GM19438 (cell line): Measurements from ENCODE around the gene INTS11.

ENCODE experiments used
- ATAC-seq: cut with Tn5 transposase; IDR thresholded peaks from one replicate; pipeline ENCODE4 v1.9.1; 2021; ENCODE audit warnings: low read depth; ENCODE audit not compliant: unreplicated experiment

Gene INTS11

DNA sequence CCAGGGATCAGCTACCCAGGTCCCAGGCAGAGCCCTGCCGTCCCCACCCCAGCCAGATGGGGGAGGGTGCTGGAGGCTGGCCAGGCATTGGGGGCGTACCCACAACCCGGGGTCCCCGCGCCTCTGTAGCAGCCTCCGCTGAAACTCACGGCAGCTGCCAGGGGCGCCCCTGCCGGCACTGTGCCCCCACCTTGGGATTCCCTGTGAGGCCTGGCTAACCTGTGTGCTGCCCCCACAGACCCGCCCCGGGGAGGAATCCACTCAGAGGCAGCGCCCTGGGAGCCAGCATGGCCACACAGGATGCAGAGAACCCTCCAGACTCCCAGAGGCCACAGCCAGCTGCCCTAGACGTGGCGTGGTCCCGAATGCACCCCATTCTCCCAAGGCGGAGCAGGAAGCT lies 20.9 kb upstream of the INTS11 start:
- no peak for ATAC-seq

DNA sequence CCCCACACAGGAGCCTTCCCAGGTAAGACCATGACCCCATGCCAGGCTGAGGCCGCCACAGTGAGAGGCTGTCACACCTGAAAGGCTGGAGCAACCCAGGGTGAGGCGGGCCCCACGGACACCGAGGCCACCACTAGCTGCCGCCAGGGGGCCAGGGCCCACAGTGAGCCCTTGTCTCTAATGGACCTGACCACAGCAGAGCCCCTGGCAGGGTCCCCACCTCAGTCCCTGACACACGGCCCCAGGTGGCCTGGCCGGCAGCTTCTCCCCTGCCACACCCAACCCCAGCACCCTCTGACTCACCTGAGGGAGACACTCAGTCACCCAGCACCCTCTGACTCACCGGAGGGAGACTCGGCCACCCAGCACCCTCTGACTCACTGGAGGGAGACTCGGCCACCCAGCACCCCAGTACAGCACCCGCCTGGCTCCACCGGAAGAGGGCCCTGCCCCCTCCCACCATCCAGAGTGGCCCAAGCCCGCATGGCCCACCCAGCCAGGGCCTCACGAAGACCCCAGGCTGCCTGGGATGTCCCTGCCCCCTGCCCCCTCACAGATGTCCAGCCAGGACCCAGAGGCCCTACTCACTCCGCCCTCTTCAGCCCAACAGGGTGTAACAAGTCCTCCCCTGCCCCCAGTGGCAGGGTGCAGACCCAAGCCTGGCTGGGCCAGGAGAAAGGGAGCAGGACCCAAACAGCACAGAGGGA lies 20.3 kb upstream of the INTS11 start:
- ATAC-seq = no peak

DNA sequence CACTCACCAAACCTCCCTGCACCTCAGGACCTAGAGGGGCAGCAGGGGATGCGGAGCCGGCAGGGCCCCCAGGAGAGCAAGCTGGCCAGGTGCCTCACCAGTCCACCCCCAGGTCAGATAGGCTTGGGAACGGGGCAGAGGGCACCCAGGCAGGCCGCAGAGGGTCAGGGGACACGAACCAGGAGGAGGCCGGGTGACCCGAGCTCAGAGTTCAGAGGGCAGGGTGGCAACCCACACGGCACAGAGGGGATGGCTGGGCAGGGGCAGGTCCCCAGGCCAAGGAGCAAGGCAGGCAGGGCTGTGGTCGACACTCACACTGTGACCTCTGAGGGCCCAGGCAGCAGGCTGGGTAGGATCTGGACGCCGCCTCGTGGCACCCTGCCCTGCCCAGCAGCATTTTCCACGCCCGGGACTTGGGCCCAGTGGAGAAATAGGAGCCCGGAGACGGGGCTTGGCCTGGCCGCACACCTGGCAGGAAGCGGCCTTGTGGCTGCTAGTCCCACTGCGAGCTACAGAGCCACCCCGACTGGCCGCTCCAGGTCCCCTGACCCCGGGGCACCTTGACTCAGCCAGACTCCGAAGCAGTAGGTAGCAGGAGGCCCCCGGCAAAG lies 19.5 kb upstream of the INTS11 start:
- ATAC-seq = no peak

DNA sequence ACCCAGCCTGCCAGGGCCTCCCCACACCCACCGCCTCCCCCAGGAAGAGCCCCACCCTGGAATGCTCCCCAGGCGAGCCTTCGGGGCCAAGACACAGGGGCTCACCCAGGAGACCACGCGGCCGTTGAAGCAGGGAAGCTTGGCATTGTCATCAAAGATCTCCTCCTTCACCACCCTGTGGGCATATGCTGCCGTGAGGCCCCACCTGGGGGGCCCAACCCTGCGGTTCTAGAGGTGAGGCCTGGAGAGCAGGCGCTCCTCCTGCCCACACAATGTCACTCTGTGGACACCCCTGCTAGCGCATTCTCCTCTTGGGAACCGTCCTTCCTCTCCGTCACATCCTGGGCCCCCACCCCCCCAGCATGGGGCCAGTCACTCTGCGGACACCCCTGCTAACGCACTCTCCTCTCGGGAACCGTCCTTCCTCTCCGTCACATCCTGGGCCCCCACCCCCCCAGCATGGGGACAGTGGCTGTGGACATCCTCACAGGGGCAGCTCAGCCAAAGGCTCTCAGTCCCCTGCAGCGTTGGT lies 18.2 kb upstream of the INTS11 start:
- no peak for ATAC-seq

DNA sequence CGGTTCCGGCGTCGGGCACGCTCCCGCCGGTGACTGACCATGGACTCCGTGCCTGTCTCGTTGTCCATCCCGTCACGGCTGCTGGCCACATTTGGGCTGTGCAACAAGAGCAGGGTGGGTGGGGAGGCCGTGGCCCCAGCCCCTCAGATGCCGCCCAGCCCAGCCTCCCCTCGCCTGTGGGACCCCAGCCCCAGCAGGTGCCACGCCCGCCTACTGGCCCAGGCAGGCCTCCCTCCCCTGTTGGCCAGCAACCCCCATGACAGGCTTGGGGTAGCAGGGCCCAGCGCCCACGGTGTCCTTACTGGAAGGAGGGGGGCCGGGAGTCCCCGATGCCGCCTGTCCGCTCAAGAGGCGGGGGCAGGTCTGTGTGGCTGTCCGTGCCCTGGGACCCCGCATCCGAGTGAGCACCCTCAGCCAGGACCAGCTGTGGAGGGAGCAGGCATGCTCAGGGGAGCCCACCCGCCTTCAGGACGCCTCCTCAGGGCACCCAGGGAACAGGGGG lies 17.7 kb upstream of the INTS11 start:
- no peak for ATAC-seq

DNA sequence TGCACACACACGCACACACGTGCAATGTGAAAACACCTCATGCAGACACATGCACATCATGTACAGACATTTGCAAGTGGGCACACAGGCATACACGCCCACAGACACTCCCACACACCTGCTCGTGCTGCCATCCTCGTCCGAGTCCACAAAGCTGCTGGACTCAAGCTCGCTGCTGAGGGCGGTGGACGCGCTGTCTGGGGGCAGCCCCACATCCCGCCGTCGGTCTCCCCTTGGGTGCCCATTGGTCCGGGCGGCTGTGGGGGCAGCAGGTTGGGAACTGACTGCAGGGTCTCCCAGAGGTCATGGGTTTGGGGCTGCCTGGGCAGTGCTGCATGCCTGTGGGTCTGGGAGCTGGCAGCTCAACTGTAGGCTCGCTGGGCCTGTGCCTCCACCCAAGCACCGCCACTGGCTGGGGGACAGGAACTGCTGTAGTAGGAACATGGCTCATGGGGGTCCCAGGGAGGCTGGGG lies 17.1 kb upstream of the INTS11 start:
- no peak for ATAC-seq

DNA sequence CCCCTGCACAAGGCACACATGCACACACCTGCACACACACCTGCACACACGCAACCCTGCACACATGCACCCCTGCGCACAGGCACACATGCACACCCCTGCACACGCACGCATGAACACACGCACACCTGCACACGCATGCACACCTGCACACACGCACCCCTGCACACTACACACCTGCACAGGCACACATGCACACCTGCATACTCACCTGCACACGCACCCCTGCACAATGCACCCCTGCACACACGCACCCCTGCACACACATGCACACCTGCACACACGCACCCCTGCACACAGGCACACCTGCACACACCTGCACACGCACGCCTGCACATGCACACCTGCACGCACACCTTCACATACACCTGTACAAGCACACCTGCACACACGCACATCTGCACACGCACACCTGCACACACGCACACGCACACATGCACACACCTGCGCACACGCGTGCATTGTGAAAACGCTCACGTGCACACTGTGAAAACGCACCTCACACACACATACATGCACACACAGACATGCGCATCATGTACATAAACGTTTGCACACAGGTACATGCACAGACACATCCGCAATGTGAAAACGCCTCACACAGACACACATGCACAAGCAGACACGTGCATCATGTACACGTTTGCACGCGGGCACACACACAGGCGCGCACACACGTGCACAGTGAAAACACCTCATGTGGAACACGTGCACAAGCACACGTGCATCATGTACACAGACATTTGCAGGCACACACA lies 16.5 kb upstream of the INTS11 start:
- ATAC-seq = no peak

DNA sequence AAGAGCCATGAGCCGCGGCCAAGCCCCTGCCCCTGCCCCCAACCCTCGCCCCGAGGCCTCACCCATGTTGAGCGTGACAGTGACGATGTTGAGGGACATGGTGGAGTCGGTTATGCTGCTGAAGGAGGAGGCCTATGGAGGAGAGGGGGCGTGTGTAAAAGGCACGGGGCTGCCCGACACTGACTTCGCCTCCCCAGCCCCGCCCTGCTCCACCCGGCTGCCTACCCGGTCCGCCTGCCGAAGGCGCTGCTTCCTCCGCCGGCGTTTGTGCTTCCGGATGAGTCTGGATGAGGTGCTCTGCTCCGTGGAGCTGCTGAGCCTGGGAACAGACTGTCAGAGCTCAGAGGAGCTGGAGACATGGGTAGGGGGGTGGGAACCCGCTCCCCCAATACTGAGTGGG lies 15.7 kb upstream of the INTS11 start:
- ATAC-seq = no peak

DNA sequence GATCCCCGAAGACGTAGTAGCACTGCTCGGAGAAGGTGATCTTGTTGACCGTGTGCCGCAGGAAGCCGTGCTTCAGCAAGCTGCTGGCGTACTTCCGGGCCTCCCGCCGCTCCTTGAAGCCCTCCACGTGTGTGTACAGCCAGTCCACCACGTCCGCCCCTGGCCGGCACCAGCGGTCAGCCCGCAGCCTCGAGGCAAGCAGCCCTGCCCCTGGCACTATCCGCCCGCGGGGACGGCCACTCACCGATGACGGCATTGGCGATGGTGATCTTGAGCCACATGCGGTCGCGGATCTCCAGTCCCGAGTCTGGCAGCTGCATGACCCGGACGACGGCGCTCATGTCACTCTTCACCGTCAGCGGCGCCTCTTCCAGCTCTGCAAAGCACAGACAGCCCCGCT lies 13.8 kb upstream of the INTS11 start:
- no peak for ATAC-seq

DNA sequence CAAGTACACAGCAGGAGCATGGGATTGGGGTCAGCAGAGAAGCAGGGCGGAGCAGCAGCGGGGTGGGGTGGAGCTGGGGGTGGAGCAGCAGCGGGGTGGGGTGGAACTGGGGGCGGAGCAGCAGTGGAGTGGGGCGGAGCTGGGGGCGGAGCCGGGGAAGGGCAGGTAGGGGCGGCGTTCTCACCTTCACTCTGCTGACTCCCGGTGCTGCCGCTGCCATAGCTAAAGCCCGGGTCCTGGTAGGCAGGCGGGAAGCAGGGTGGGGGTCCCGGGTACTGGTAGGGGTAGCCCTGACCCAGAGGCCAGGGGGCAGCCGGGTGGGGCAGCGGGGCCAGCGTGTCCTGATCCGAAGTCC lies 13.3 kb upstream of the INTS11 start:
- ATAC-seq = no peak

DNA sequence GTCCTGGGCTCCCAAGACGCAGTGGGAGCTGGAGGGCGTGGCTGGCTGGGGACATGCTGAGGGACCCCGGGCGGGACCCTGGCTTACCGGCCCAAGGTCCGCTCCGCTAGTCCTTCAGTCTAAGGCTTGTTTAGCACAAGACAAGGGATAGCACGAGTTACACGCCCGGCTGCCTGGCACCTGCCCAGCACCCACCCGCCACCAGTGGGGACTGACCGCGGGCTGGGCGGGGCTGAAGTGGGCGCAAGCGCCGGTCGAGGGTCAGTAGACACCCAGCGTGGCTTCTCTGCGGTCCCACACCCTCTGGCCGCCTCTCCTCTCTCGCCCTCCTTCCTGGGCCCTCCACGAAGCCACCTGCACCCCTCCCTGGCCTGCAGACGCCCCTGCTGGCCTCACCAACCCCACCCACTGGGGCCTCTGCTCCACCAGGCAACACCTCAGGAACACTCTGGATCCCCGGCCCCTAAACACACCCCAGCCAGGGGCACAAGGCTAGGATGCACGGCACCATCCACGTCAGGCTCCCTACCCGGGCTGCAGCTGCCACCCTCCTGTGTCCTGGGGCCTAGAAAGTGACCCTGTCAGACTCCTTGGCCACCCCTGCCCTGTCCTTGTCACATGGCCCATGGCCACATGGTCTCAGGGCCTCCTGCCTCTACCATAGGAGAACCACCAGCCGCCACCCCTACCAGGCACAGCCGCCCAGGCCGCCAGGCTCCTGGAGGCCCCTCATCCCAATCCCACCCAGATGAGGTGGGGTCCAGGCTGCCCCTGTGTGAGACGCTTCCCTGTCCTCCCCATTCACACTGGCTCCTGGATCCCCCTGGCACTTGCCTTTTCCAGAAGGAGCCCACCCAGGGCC lies 12.7 kb upstream of the INTS11 start:
- no peak for ATAC-seq

DNA sequence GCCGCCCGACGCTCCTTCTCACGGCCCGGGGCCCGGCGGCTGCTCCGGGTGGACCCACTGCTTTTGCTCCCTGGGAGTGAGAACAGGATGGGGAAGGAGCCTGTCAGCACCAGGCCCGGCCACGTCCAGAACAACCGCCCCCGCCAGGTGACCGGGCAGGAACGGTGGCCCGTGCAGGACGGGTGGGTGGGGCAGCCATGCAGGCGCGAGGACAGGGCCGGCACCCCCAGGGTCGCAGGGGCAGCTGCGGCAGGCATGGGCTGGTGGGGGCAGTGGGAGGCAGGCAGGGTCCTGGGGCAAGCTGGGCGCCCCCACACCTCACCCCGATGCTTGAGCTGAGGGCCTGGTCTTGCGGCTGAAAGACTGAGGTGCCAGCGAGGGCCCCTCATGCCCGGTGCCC lies 12.0 kb upstream of the INTS11 start:
- no peak for ATAC-seq

DNA sequence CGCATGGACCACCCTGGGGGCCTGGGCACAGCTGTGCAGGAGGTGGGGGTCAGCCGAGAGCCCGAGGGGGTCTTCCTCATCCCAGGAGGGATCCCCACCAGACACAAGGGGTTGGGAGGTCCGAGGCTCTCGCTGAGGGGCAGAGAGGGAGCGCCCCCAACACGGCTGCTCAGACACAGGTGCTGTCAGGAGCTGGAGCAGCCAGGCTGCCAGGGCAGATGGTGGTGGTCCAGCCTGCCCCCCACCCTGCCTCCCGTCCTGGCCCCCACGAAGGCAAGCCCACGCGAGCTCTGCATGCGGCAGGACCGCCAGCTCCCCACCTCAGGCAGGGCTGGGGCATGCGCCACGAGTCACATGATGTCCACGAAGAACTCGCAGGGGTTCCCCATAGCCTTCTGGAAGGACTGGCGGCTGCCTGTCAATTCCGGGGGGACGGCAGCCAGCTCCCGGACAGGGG lies 11.4 kb upstream of the INTS11 start:
- no peak for ATAC-seq

DNA sequence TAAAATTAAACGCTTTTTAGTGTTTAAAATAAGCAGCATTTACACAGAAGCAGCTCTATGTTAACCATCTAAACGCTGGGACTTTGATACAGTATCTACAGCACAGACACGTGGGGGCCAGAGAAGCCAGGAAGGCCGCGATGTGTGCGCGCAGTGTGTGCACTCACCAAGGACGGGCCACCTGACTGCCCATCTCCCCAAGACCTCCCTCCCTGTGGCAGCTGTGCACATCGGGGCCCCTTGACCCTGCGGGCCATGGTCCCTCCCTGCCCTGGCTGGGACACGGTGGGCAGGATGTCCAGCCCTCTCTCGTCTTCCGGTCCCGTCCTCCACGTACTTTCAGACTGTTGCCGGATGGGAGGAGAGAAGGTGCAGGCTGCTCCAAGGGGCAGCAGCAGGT lies 10.8 kb upstream of the INTS11 start:
- ATAC-seq = no peak

DNA sequence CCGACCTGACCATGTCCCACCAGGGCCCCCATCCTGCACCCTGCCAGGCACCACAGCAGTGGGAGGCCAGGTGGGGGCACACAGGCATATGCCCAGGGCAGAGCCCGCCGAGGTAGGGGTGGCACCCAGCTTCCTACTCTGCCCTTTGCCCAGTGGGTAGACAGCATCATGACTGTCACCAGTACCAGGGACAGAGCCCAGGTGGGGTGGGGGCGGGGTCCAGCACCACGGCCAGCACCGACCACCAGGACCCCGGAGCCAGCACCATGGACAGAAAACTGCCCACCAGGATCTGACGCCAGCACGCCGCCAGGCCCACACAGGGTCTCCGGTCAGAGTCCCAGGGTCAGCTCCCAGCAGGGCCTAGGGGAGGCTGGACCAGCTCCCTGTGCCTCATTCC lies 10.4 kb upstream of the INTS11 start:
- no peak for ATAC-seq

DNA sequence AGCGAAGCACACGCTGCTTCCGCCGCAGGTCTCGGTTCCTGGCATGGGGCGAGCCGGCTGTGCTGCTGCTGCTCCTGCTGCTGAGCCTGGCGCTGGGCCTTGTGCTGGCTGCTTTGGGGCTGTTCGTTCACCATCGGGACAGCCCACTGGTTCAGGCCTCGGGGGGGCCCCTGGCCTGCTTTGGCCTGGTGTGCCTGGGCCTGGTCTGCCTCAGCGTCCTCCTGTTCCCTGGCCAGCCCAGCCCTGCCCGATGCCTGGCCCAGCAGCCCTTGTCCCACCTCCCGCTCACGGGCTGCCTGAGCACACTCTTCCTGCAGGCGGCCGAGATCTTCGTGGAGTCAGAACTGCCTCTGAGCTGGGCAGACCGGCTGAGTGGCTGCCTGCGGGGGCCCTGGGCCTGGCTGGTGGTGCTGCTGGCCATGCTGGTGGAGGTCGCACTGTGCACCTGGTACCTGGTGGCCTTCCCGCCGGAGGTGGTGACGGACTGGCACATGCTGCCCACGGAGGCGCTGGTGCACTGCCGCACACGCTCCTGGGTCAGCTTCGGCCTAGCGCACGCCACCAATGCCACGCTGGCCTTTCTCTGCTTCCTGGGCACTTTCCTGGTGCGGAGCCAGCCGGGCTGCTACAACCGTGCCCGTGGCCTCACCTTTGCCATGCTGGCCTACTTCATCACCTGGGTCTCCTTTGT lies 9.2 kb upstream of the INTS11 start:
- no peak for ATAC-seq

DNA sequence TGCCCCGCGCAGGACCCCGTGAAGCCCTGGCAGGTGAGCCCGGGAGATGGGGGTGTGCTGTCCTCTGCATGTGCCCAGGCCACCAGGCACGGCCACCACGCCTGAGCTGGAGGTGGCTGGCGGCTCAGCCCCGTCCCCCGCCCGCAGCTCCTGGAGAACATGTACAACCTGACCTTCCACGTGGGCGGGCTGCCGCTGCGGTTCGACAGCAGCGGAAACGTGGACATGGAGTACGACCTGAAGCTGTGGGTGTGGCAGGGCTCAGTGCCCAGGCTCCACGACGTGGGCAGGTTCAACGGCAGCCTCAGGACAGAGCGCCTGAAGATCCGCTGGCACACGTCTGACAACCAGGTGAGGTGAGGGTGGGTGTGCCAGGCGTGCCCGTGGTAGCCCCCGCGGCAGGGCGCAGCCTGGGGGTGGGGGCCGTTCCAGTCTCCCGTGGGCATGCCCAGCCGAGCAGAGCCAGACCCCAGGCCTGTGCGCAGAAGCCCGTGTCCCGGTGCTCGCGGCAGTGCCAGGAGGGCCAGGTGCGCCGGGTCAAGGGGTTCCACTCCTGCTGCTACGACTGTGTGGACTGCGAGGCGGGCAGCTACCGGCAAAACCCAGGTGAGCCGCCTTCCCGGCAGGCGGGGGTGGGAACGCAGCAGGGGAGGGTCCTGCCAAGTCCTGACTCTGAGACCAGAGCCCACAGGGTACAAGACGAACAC lies 8.5 kb upstream of the INTS11 start:
- ATAC-seq = no peak

DNA sequence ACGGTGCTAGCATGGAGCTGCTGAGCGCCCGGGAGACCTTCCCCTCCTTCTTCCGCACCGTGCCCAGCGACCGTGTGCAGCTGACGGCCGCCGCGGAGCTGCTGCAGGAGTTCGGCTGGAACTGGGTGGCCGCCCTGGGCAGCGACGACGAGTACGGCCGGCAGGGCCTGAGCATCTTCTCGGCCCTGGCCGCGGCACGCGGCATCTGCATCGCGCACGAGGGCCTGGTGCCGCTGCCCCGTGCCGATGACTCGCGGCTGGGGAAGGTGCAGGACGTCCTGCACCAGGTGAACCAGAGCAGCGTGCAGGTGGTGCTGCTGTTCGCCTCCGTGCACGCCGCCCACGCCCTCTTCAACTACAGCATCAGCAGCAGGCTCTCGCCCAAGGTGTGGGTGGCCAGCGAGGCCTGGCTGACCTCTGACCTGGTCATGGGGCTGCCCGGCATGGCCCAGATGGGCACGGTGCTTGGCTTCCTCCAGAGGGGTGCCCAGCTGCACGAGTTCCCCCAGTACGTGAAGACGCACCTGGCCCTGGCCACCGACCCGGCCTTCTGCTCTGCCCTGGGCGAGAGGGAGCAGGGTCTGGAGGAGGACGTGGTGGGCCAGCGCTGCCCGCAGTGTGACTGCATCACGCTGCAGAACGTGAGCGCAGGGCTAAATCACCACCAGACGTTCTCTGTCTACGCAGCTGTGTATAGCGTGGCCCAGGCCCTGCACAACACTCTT lies 7.7 kb upstream of the INTS11 start:
- ATAC-seq = no peak
